K562 (cell line): ENCODE data around the gene TMCO4. TPM values are rescaled to one million over a fixed set of nuclear protein-coding genes. Genes with fewer than 3 reads are reported as not detected.
"Not testable (repeated sequence)": the region's sequence is repeated elsewhere in the genome, so short reads cannot be mapped to it uniquely, and the experiment has no call there.

Experiments used
- ATAC-seq: fragments of 200-7000 bp; cut with Tn5 transposase; 3 replicates; pipeline ENCODE4 v1.9.1; 2020; ENCODE audit warnings: moderate library complexity
- BruUV-seq: library from RNA; stranded (reverse); fragments of 400-500 nt; replicated peaks from 2 replicates; lab custom pipeline; 2021; lab: Mats Ljungman, UMichigan
- CTCF ChIA-PET: fragments of 300-600 bp; formaldehyde crosslinking; extraction: SDS; loops from one replicate; lab custom pipeline; 2021; ENCODE audit warnings: low intra/inter-chr PET ratio; lab: Yijun Ruan, JAX
- POLR2A ChIA-PET: fragments of 300-600, 350-650 bp; sonication (Branson Sonifier 250); formaldehyde crosslinking; extraction: SDS; loops from one replicate; lab custom pipeline; 2021; ENCODE audit warnings: antibody characterized with exemption, inconsistent platforms; lab: Yijun Ruan, JAX
- DNase-seq, 4 experiments: peaks; one replicate each; pipeline versions ENCODE4 v3.0.0 to v3.0.0-alpha.2; 2011 to 2018; ENCODE audit warnings: low spot score in 3 of 4, mixed read lengths in 3 of 4; ENCODE audit errors: extremely low read depth in 1 of 4
- FAIRE-seq: peaks from 2 replicates; lab custom pipeline; 2011; peaks lifted over from hg19 to GRCh38; lab: Jason Lieb, UNC
- H2AFZ ChIP-seq: 2 replicates; pipeline ENCODE4 v1.6.0; 2011; ENCODE audit warnings: low read depth, low read length, control low read depth, inconsistent platforms
- H3K27ac ChIP-seq: fragments of 200-600 bp; 3 replicates; pipeline ENCODE4 v1.8.0; 2011; ENCODE audit warnings: low read depth, mild to moderate bottlenecking, control low read depth, inconsistent platforms, low read length, moderate library complexity, mixed read lengths; ENCODE audit errors: extremely low read depth
- H3K27me3 ChIP-seq, 2 experiments: fragments of 300-600 bp in 1 of 2; 2 replicates in 1 of 2; 3 replicates in 1 of 2; pipeline versions ENCODE4 v1.6.0 to v1.8.0; 2011; ENCODE audit warnings: inconsistent platforms in 2 of 2, low read length in 2 of 2, mild to moderate bottlenecking in 1 of 2, mixed read lengths in 1 of 2, moderate library complexity in 1 of 2; ENCODE audit not compliant: control insufficient read depth in 2 of 2, insufficient read depth in 2 of 2
- H3K36me3 ChIP-seq: fragments of 300-600 bp; 3 replicates; pipeline ENCODE4 v1.8.0; 2011; ENCODE audit warnings: mild to moderate bottlenecking, low read length, inconsistent platforms; ENCODE audit not compliant: control insufficient read depth, insufficient read depth
- H3K4me1 ChIP-seq, 2 experiments: fragments of 200-600 bp in 1 of 2; replicated peaks in 1 of 2; 2 replicates in 1 of 2; 3 replicates in 1 of 2; pipeline versions ENCODE4 v1.5.1 to v1.8.0; 2011; ENCODE audit warnings: inconsistent platforms in 2 of 2, low read length in 2 of 2, mild to moderate bottlenecking in 1 of 2, mixed read lengths in 1 of 2, moderate library complexity in 1 of 2; ENCODE audit not compliant: control insufficient read depth in 2 of 2, insufficient read depth in 2 of 2
- H3K4me2 ChIP-seq: 2 replicates; pipeline ENCODE4 v1.6.1; 2011; ENCODE audit warnings: low read length, control low read depth, inconsistent platforms, mixed read lengths; ENCODE audit not compliant: insufficient read depth
- H3K4me3 ChIP-seq: fragments of 200-600 bp; sonication (generic), shearing (Covaris generic); 2 replicates; pipeline ENCODE4 v1.5.1; 2016; ENCODE audit warnings: control low read depth, inconsistent platforms
- H3K79me2 ChIP-seq: fragments of 200-600 bp; 3 replicates; pipeline ENCODE4 v1.8.0; 2011; ENCODE audit warnings: low read length, inconsistent platforms; ENCODE audit not compliant: control insufficient read depth, insufficient read depth
- H3K9ac ChIP-seq, 2 experiments: 2 replicates each; pipeline versions ENCODE4 v1.6.0 to v1.6.1; 2011; ENCODE audit warnings: low read depth in 2 of 2, low read length in 2 of 2, control low read depth in 1 of 2, inconsistent platforms in 1 of 2, mild to moderate bottlenecking in 1 of 2, mixed read lengths in 1 of 2; ENCODE audit not compliant: insufficient read depth in 1 of 2
- H3K9me1 ChIP-seq: one replicate; pipeline ENCODE4 v1.6.0; 2011; ENCODE audit warnings: inconsistent platforms, mild to moderate bottlenecking, low read length, moderate library complexity; ENCODE audit not compliant: control insufficient read depth, insufficient read depth
- H3K9me3 ChIP-seq: replicated peaks from 2 replicates; pipeline ENCODE4 v1.5.1; 2011; ENCODE audit warnings: low read depth, low read length, inconsistent platforms; ENCODE audit not compliant: control insufficient read depth, insufficient read depth
- H4K20me1 ChIP-seq: replicated peaks from 2 replicates; pipeline ENCODE4 v1.6.1; 2011; ENCODE audit warnings: low read length, inconsistent platforms, mixed read lengths; ENCODE audit not compliant: control insufficient read depth, insufficient read depth
- CBFA2T3 ChIP-seq: fragments of 450-650 bp; IDR thresholded peaks from 2 replicates; pipeline ENCODE4 v1.6.1; 2017
- CCNT2 ChIP-seq: IDR thresholded peaks from 2 replicates; pipeline ENCODE4 v1.6.1; 2011; ENCODE audit warnings: borderline replicate concordance, low read depth, mild to moderate bottlenecking, moderate library complexity, mixed read lengths, low read length; ENCODE audit not compliant: insufficient read length; ENCODE audit errors: extremely low read depth
- JUND ChIP-seq, 2 experiments: IDR thresholded peaks; 2 replicates in 1 of 2; 3 replicates in 1 of 2; pipeline ENCODE4 v1.6.1; 2011; ENCODE audit warnings: borderline replicate concordance in 2 of 2, low read depth in 2 of 2, low read length in 2 of 2, improper control_type of control experiment in 1 of 2, missing biosample characterization in 1 of 2, missing genetic modification characterization in 1 of 2, missing genetic modification reagents in 1 of 2
- MED1 ChIP-seq: sonication (generic); formaldehyde crosslinking; IDR thresholded peaks from 2 replicates; pipeline ENCODE4 v1.8.1; 2023; ENCODE audit warnings: missing genetic modification reagents, borderline replicate concordance
- NFYB ChIP-seq: IDR thresholded peaks from 2 replicates; pipeline ENCODE4 v1.6.1; 2011; ENCODE audit warnings: mild to moderate bottlenecking, moderate library complexity; ENCODE audit not compliant: insufficient read length; ENCODE audit errors: extremely low read depth
- NRF1 ChIP-seq, 2 experiments: fragments of 450-650 bp; IDR thresholded peaks in 1 of 2; conservative IDR thresholded peaks in 1 of 2; 2 replicates each; pipeline ENCODE4 v1.6.1; 2014; ENCODE audit warnings: mild to moderate bottlenecking in 2 of 2
- SIRT6 ChIP-seq: IDR thresholded peaks from one replicate; pipeline ENCODE4 v1.6.1; 2012; ENCODE audit warnings: low read depth, mild to moderate bottlenecking, control low read depth, inconsistent platforms, low read length, moderate library complexity
- WGBS: fragments of 100-300 bp; shearing (Covaris generic); methylation state at CpG from one replicate; pipeline ENCODE4 v1.1.6; 2016; ENCODE audit warnings: low coverage, mixed read lengths; ENCODE audit not compliant: insufficient coverage; ENCODE audit errors: missing lambda C conversion rate; 5-methylcytosine and 5-hydroxymethylcytosine counted together
- in situ Hi-C: fragments of 300-500 bp; cut with MboI; formaldehyde crosslinking; loops from 4 replicates; pipeline ENCODE4 v1.15.0; 2018; ENCODE audit warnings: inconsistent platforms, mixed read lengths
- intact Hi-C: fragments of 100-400 bp; cut with micrococcal nuclease; formaldehyde crosslinking; loops from 2 replicates; pipeline ENCODE4 v1.14.2; 2022
- polyA plus RNA-seq, 8 experiments: library from polyadenylated mRNA; depleted of rRNA in 4 of 8; stranded (reverse) in 5 of 8; unstranded in 3 of 8; fragments of >200 nt; fragmentation: Nextera tagmentation in 2 of 8; fragmentation: Illumina TruSeq in 1 of 8; extraction: Ambion mirVana in 2 of 8; extraction: Trizol in 1 of 8; gene quantifications; 2 replicates each; pipeline versions ENCODE4 v1.2.1 to v1.2.3, GENCODE V29; 2011 to 2014; ENCODE audit warnings: inconsistent platforms in 1 of 8, missing spikeins in 1 of 8
- total RNA-seq, 7 experiments: library from RNA; depleted of rRNA in 6 of 7; stranded (reverse); fragments of >200 nt in 6 of 7; fragmentation: Illumina TruSeq in 2 of 7; extraction: Trizol in 2 of 7; gene quantifications; 2 replicates each; pipeline versions ENCODE4 v1.2.1 to v1.2.3, GENCODE V29; 2011 to 2021; ENCODE audit warnings: low replicate concordance in 1 of 7

TMCO4 gene
- total and polyA plus RNA-seq, 9 of the 15 experiments (the other 6 are each of a cell fraction or from before 2014, with no cell fraction given): 0.06 to 2.1 (median 1.2) TPM

GRCh38 chr1:19818324-19818723 lies 18.6 kb upstream of the TMCO4 start:
- ChIA-PET POLR2A (interaction anchor here (1.0 kb wide), 2 partner anchors 13 to 60 kb away, joined by 3 read pairs; no protein-coding TSS in a partner anchor), CTCF (no interaction called here)
- no peaks in the 10 kb centered on the region; the same call in none of the 2 replicates for H4K20me1 ChIP-seq
- no peak overlapping the region for H2AFZ ChIP-seq
- H3K4me1 ChIP-seq: peaks cover 0 to 2% of the 10 kb centered on the region in 2 experiments; a peak in 2 of 5 replicates
- FAIRE-seq (no peak), ATAC-seq (no peak), DNase-seq (no peak)
- H3K36me3 ChIP-seq: no peaks in the 10 kb centered on the region
- in situ Hi-C loops: no loop called here
- no peak overlapping the region for H3K4me3 ChIP-seq
- BruUV-seq: no TSS peak
- no peak overlapping the region for H3K27ac ChIP-seq
- no peak overlapping the region for H3K4me2 ChIP-seq
- TF ChIP-seq JUND (IDR thresholded peaks at IDR 0.05; ENCODE audit: borderline replicate concordance, low read depth, low read length) (no peak), JUND (tag; IDR thresholded peaks at IDR 0.05; ENCODE audit: borderline replicate concordance, low read depth, low read length) (no peak), MED1 (CRISPR knock-in tag) (no peak), CCNT2 (no peak)
- H3K9me1 ChIP-seq: no peaks in the 10 kb centered on the region
- H3K9me3 ChIP-seq: no peaks in the 10 kb centered on the region
- intact Hi-C loops: no loop called here
- H3K27me3 ChIP-seq: peaks cover 42 to 50% of the 10 kb centered on the region in 2 experiments
- H3K79me2 ChIP-seq: no peaks in the 10 kb centered on the region
- no peak overlapping the region for H3K9ac ChIP-seq
- 1% methylated on average over 3 of the region's 3 CpGs for WGBS

DNA sequence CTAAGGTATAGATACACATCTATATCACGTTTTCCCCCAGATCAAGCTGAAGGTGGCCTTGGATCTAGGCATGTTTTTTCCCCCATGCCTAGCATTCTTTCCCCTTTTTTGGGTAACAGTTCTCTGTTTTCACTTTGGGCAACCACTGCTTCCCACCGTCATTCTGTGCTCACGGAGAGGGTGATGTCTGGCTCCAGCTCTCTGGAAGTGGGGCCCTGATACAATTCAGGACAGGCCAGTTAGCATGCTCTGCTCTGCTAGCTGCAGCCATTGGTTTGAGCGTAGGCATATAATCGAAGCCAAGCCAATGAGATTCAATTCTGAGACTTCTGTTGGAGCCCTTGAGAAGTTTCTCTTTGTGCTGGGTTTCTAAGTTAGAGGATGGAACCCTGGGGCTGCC lies 17.4 kb upstream of the TMCO4 start:
- H3K27ac ChIP-seq: no peak overlapping the region
- H3K4me1 ChIP-seq: peaks cover 0 to 2% of the 10 kb centered on the region in 2 experiments; a peak in 2 of 5 replicates
- no peak overlapping the region for H2AFZ ChIP-seq
- peaks cover 49 to 61% of the 10 kb centered on the region in 2 experiments for H3K27me3 ChIP-seq
- ChIA-PET POLR2A (no interaction called here), CTCF (interaction anchor here (0.6 kb wide), 1 partner anchor 25 kb away, joined by 6 read pairs; no protein-coding TSS in a partner anchor)
- no peak overlapping the region for H3K4me3 ChIP-seq
- in situ Hi-C loops (no loop called here), intact Hi-C loops (no loop called here)
- TF ChIP-seq NFYB (no peak), SIRT6 (no peak), NRF1 (conservative IDR thresholded peaks at IDR 0.05 in 1 of 2, IDR thresholded peaks at IDR 0.05 in 1 of 2) (no peak), CBFA2T3 (no peak)
- no peaks in the 10 kb centered on the region for H3K79me2 ChIP-seq
- no peaks in the 10 kb centered on the region for H3K9me3 ChIP-seq
- FAIRE-seq (no peak), ATAC-seq (no peak), DNase-seq (no peak)
- H3K4me2 ChIP-seq: no peak overlapping the region
- no TSS peak for BruUV-seq
- no peaks in the 10 kb centered on the region for H3K36me3 ChIP-seq
- WGBS: 4% methylated on average over 5 of the region's 5 CpGs
- H4K20me1 ChIP-seq: no peaks in the 10 kb centered on the region; the same call in none of the 2 replicates
- H3K9ac ChIP-seq: no peak overlapping the region
- no peaks in the 10 kb centered on the region for H3K9me1 ChIP-seq

- DNase-seq, ATAC-seq, H3K27ac ChIP-seq, BruUV-seq, in situ Hi-C loops, H3K9me1 ChIP-seq, H4K20me1 ChIP-seq, FAIRE-seq, H3K9ac ChIP-seq, H3K4me3 ChIP-seq, H2AFZ ChIP-seq, intact Hi-C loops, H3K4me2 ChIP-seq, H3K9me3 ChIP-seq, H3K79me2 ChIP-seq, H3K36me3 ChIP-seq, H3K4me1 ChIP-seq: not testable (repeated sequence)
- H3K27me3 ChIP-seq: peaks cover 46 to 58% of the 10 kb centered on the region in 2 experiments
- ChIA-PET CTCF (interaction anchor here (0.6 kb wide), 1 partner anchor 24 kb away, joined by 6 read pairs; no protein-coding TSS in a partner anchor), POLR2A (interaction anchor here (0.7 kb wide), 1 partner anchor 130 kb away, joined by 3 read pairs; no protein-coding TSS in a partner anchor)
- 10% methylated on average over 1 of the region's 1 CpG for WGBS
Observed at GRCh38 chr1:19816737-19817086, 17.0 kb upstream of the TMCO4 start.
